ENCODE measurements around the gene PRKAG2.

- TF ChIP-seq POLR2A (IDR thresholded peaks at IDR 0.05) (peak; percentile 39 to 61), CTCF (IDR thresholded peaks at IDR 0.05) (no peak)
Measured at GRCh38 chr7:151819866-151820265, 57.0 kb downstream of the PRKAG2 start.

Measured in Peyer's patch (tissue), 4 donors.